Osteoblast (primary cell): ENCODE data around the gene SMIM22. TPM values are rescaled to one million over a fixed set of nuclear protein-coding genes. Genes with fewer than 3 reads are reported as not detected.

Source experiments
- DNase-seq: peaks from one replicate; pipeline ENCODE4 v3.0.0; 2011; ENCODE audit warnings: low spot score, mixed read lengths; ENCODE audit not compliant: insufficient read length; ENCODE audit errors: missing footprints
- H2AFZ ChIP-seq: 2 replicates; pipeline ENCODE4 v1.6.0; 2011; ENCODE audit warnings: mild to moderate bottlenecking, low read length
- H3K27ac ChIP-seq: 2 replicates; pipeline ENCODE4 v1.5.1; 2011; ENCODE audit warnings: mild to moderate bottlenecking, low read depth, low read length, moderate library complexity
- H3K27me3 ChIP-seq: 2 replicates; pipeline ENCODE4 v1.6.0; 2012; ENCODE audit warnings: mild to moderate bottlenecking, control low read depth, inconsistent platforms, low read length, moderate library complexity; ENCODE audit not compliant: insufficient read depth
- H3K36me3 ChIP-seq: 2 replicates; pipeline ENCODE4 v1.5.1; 2011; ENCODE audit warnings: mild to moderate bottlenecking, low read length, control low read depth, moderate library complexity; ENCODE audit not compliant: insufficient read depth
- H3K4me1 ChIP-seq: 2 replicates; pipeline ENCODE4 v1.5.1; 2011; ENCODE audit warnings: mild to moderate bottlenecking, low read length, control low read depth, moderate library complexity; ENCODE audit not compliant: insufficient read depth
- H3K4me2 ChIP-seq: 2 replicates; pipeline ENCODE4 v1.6.0; 2011; ENCODE audit warnings: mild to moderate bottlenecking, low read length; ENCODE audit not compliant: insufficient read depth
- H3K4me3 ChIP-seq: fragments of 200-600 bp; sonication (generic); 3 replicates; pipeline ENCODE4 v1.5.1; 2012; ENCODE audit warnings: mild to moderate bottlenecking, low read length, inconsistent platforms; ENCODE audit not compliant: insufficient read depth
- H3K79me2 ChIP-seq: 2 replicates; pipeline ENCODE4 v1.6.0; 2012; ENCODE audit warnings: mild to moderate bottlenecking, low read length, control low read depth, inconsistent platforms; ENCODE audit not compliant: insufficient read depth
- H3K9me3 ChIP-seq: 2 replicates; pipeline ENCODE4 v1.5.1; 2011; ENCODE audit warnings: low read depth, low read length, control low read depth
- H4K20me1 ChIP-seq: 2 replicates; pipeline ENCODE4 v1.6.0; 2012; ENCODE audit warnings: mild to moderate bottlenecking, low read length, control low read depth; ENCODE audit not compliant: insufficient read depth
- CTCF ChIP-seq: IDR thresholded peaks from 2 replicates; pipeline ENCODE4 v1.5.1; 2011; ENCODE audit warnings: mild to moderate bottlenecking, low read depth, low read length, moderate library complexity; ENCODE audit errors: extremely low read depth
- total RNA-seq: library from RNA; depleted of rRNA; stranded (reverse); fragments of >200 nt; gene quantifications from 2 replicates; pipeline ENCODE4 v1.2.3, GENCODE V29; 2012

SMIM22 gene
- total RNA-seq, 1 donor: not detected

- Histone ChIP-seq H3K9me3 (no peaks in the 10 kb centered on the region), H3K4me2 (peak overlapping the region; percentile 84), H3K36me3 (peaks cover 19% of the 10 kb centered on the region), H3K4me1 (peaks cover 11% of the 10 kb centered on the region), H4K20me1 (no peaks in the 10 kb centered on the region), H3K27ac (peak overlapping the region; percentile 33), H3K4me3 (peak overlapping the region; percentile 84), H3K27me3 (no peaks in the 10 kb centered on the region), H3K79me2 (no peaks in the 10 kb centered on the region), H2AFZ (peak overlapping the region; percentile 18)
- peak; percentile 100 for DNase-seq
- TF ChIP-seq CTCF: no peak
Measured at GRCh38 chr16:4802659-4803287, 7.6 kb downstream of the SMIM22 start.

GRCh38 chr16:4803401-4803844 is 8.3 kb downstream of the SMIM22 start:
- H4K20me1 ChIP-seq: no peaks in the 10 kb centered on the region
- H3K27me3 ChIP-seq: no peaks in the 10 kb centered on the region
- H2AFZ ChIP-seq: no peak overlapping the region
- no peak overlapping the region for H3K27ac ChIP-seq
- peaks cover 25% of the 10 kb centered on the region for H3K36me3 ChIP-seq
- peak; percentile 67 for DNase-seq
- H3K4me1 ChIP-seq: peaks cover 11% of the 10 kb centered on the region
- H3K4me2 ChIP-seq: peak overlapping the region; percentile 84
- no peaks in the 10 kb centered on the region for H3K9me3 ChIP-seq
- no peaks in the 10 kb centered on the region for H3K79me2 ChIP-seq
- peak overlapping the region; percentile 84 for H3K4me3 ChIP-seq
- no peak for TF ChIP-seq CTCF

- no peak overlapping the region for H2AFZ ChIP-seq
- no peak overlapping the region for H3K4me2 ChIP-seq
- peaks cover 11% of the 10 kb centered on the region for H3K4me1 ChIP-seq
- TF ChIP-seq CTCF: no peak
- no peaks in the 10 kb centered on the region for H3K79me2 ChIP-seq
- H3K36me3 ChIP-seq: peaks cover 32% of the 10 kb centered on the region
- H3K4me3 ChIP-seq: no peak overlapping the region
- H3K27me3 ChIP-seq: no peaks in the 10 kb centered on the region
- no peaks in the 10 kb centered on the region for H3K9me3 ChIP-seq
- H3K27ac ChIP-seq: no peak overlapping the region
- no peaks in the 10 kb centered on the region for H4K20me1 ChIP-seq
- peak; percentile 71 for DNase-seq
Measured at GRCh38 chr16:4803898-4804762, 9.0 kb downstream of the SMIM22 start.

GRCh38 chr16:4805231-4805630 is 10.1 kb downstream of the SMIM22 start:
- Histone ChIP-seq H3K36me3 (peaks cover 36% of the 10 kb centered on the region), H3K4me2 (no peak overlapping the region), H3K4me1 (peaks cover 11% of the 10 kb centered on the region), H4K20me1 (no peaks in the 10 kb centered on the region), H2AFZ (no peak overlapping the region), H3K27me3 (no peaks in the 10 kb centered on the region), H3K27ac (no peak overlapping the region), H3K4me3 (no peak overlapping the region), H3K79me2 (no peaks in the 10 kb centered on the region), H3K9me3 (no peaks in the 10 kb centered on the region)
- DNase-seq: peak; percentile 54
- no peak for TF ChIP-seq CTCF
